Suprapubic skin (tissue), 4 donors: ENCODE measurements around the gene IFIH1. TPM values are rescaled to one million over a fixed set of nuclear protein-coding genes. Genes with fewer than 3 reads are reported as not detected.

Source experiments
- DNase-seq, 2 donors: peaks; one replicate each; pipeline ENCODE4 v3.0.0-alpha.2; 2019; ENCODE audit warnings: low spot score in 2 of 2
- H3K27ac ChIP-seq: fragments of 200-600 bp; sonication (generic); one replicate; pipeline ENCODE4 v1.5.1; 2019
- H3K27me3 ChIP-seq: fragments of 200-600 bp; sonication (generic); one replicate; pipeline ENCODE4 v1.5.1; 2019
- H3K36me3 ChIP-seq: fragments of 200-600 bp; sonication (generic); one replicate; pipeline ENCODE4 v1.5.1; 2019
- H3K4me1 ChIP-seq: fragments of 200-600 bp; sonication (generic); one replicate; pipeline ENCODE4 v1.5.1; 2019
- H3K4me3 ChIP-seq: fragments of 200-600 bp; sonication (generic); one replicate; pipeline ENCODE4 v1.5.1; 2019; ENCODE audit warnings: mild to moderate bottlenecking
- H3K9me3 ChIP-seq: fragments of 200-600 bp; sonication (generic); one replicate; pipeline ENCODE4 v1.5.1; 2019
- EP300 ChIP-seq: sonication (generic); formaldehyde crosslinking; IDR thresholded peaks from one replicate; pipeline ENCODE4 v1.6.1; 2017; ENCODE audit warnings: antibody characterized with exemption
- POLR2A ChIP-seq, 2 donors: fragments of 450-650 bp; IDR thresholded peaks; one replicate each; pipeline ENCODE4 v1.6.1; 2017; ENCODE audit warnings: antibody characterized with exemption in 2 of 2, mild to moderate bottlenecking in 2 of 2, moderate library complexity in 2 of 2
- POLR2AphosphoS5 ChIP-seq, 3 donors: sonication (generic); formaldehyde crosslinking; IDR thresholded peaks; one replicate each; pipeline ENCODE4 v1.6.1; 2017; ENCODE audit warnings: antibody characterized with exemption in 3 of 3
- WGBS: methylation state at CpG from one replicate; pipeline ENCODE4 v1.1.5; 2018; 5-methylcytosine and 5-hydroxymethylcytosine counted together
- total RNA-seq, 4 donors: library from RNA; depleted of rRNA; stranded (reverse); fragments of >200 nt; gene quantifications; one replicate each; pipeline ENCODE4 v1.1.0, GENCODE V29; 2016
- TF ChIP-seq, protein P1 (sequence below), 2 donors: fragments of 200-600 bp in 1 of 2; fragments of 450-650 bp in 1 of 2; sonication (generic) in 1 of 2; IDR thresholded peaks; one replicate each; pipeline ENCODE4 v1.5.1; 2016 to 2019; ENCODE audit warnings: antibody characterized with exemption in 2 of 2, mild to moderate bottlenecking in 1 of 2, moderate library complexity in 1 of 2

Gene IFIH1
- 10 to 100 TPM in 3 of 4 donors, 1 to 10 TPM in 1; 8.7 to 20.7 (median 16.2) TPM for total RNA-seq

DNA sequence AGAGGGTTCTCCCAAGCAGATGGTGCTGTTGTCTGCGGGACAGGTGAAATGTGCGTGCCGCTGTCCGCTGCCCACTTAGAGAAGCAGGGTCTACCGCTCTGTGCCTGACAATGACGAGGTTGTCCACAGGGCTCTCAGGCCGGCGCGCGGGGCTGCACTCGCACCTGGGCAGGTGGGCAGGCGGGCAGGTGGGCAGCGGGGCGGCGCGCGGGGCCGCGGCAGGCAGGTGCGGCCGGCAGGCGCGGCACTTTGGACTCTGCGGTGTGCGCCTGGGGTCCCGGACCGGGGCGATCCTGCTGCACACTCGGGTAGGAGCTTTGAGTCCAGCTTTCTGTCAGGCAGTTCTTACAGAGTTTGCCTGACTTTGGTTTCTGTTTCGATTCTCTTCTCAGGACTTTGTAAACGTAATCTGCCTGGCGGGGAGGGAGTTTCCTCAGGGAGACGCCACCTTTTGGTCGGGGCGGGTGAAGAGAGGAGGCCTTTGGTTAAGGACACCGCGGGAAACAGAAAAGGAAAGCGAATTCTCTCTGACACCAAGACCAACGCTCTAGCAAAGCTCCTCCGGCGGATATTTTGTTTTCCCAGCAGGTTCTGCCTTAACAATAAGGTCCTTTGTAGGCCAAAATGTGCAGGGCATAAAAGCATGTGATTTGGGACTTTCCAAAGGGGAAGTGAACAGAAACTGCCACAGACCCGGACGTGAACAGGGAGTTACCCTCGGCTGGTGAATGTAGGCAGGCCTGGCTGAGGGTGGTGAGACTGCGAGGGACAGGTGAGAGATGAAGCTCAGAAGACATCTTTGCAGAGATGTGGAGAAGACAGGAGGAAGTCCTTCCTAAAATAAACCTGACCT lies at the start of gene IFIH1:
IFIH1 (minus strand) TSS at position 357 of the 853 bp plus-strand sequence. CDS start 377 bp downstream, outside the sequence.
- H3K36me3 ChIP-seq: no peaks in the 10 kb centered on the region
- WGBS: 1% methylated on average over 40 of the region's 45 CpGs

DNA sequence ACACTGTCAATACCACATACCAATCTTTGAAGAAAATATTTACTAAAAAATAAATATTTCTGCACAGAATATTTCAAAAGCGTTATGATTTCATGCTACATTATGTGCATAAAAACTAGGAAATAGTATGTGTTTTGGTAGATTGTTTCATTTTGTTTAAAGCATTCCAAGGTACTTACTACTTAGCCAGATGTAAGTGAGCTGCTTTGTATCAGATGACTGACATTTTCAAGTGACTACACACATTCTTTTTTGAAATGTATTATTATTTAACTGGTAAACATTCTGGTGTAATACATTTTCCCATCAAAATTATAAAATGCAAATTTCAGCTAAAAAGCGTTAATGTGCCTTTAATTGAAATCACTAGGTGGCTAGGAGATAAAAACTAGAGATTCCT lies 46.9 kb upstream of the IFIH1 start:
- DNase-seq: no peak
- 78% methylated on average over 2 of the region's 2 CpGs for WGBS
- Histone ChIP-seq H3K36me3 (no peaks in the 10 kb centered on the region), H3K27ac (no peak overlapping the region), H3K27me3 (no peaks in the 10 kb centered on the region), H3K4me3 (no peak overlapping the region), H3K4me1 (no peaks in the 10 kb centered on the region), H3K9me3 (no peaks in the 10 kb centered on the region)
- TF ChIP-seq, protein P1, sequence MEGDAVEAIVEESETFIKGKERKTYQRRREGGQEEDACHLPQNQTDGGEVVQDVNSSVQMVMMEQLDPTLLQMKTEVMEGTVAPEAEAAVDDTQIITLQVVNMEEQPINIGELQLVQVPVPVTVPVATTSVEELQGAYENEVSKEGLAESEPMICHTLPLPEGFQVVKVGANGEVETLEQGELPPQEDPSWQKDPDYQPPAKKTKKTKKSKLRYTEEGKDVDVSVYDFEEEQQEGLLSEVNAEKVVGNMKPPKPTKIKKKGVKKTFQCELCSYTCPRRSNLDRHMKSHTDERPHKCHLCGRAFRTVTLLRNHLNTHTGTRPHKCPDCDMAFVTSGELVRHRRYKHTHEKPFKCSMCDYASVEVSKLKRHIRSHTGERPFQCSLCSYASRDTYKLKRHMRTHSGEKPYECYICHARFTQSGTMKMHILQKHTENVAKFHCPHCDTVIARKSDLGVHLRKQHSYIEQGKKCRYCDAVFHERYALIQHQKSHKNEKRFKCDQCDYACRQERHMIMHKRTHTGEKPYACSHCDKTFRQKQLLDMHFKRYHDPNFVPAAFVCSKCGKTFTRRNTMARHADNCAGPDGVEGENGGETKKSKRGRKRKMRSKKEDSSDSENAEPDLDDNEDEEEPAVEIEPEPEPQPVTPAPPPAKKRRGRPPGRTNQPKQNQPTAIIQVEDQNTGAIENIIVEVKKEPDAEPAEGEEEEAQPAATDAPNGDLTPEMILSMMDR (IDR thresholded peaks at IDR 0.05): no peak
- TF ChIP-seq POLR2AphosphoS5 (IDR thresholded peaks at IDR 0.05) (no peak), EP300 (no peak), POLR2A (IDR thresholded peaks at IDR 0.05) (no peak)

More for the DNA sequence above, at the start of gene IFIH1:
- DNase-seq: peak; percentile 87 to 90
- Histone ChIP-seq H3K9me3 (no peaks in the 10 kb centered on the region), H3K4me3 (peak within 1 kb of the TSS; percentile 91), H3K4me1 (peaks cover 38% of the 10 kb centered on the region), H3K27me3 (no peaks in the 10 kb centered on the region), H3K27ac (peak within 1 kb of the TSS; percentile 95)
- TF ChIP-seq, protein P1 (IDR thresholded peaks at IDR 0.05): peak in 1 of 2 donors; percentile 24
- TF ChIP-seq POLR2A (IDR thresholded peaks at IDR 0.05) (no peak), POLR2AphosphoS5 (IDR thresholded peaks at IDR 0.05) (peak in 1 of 3 donors; percentile 44), EP300 (no peak)

DNA sequence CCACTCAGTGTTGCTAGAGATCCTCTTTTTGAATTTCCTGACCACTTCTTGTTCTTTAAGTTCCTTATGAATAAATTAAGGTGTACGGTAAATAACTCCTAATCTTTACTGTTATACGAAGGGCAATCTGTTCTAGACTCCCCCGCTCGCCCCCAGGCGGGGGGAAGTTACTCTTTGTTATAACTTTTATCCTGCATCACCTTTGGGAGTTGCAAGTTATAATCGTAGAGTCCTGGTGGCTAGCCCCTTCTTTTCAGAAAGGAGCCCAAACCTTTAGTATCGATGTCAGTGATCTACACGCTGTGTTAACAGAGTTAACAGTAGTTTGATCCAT lies 26.1 kb upstream of the IFIH1 start:
- H3K4me3 ChIP-seq: peak overlapping the region; percentile 57
- WGBS: 9% methylated on average over 8 of the region's 8 CpGs
- H3K4me1 ChIP-seq: peaks cover 14% of the 10 kb centered on the region
- no peaks in the 10 kb centered on the region for H3K9me3 ChIP-seq
- H3K27ac ChIP-seq: peak overlapping the region; percentile 76
- DNase-seq: no peak
- H3K27me3 ChIP-seq: no peaks in the 10 kb centered on the region
- TF ChIP-seq POLR2AphosphoS5 (IDR thresholded peaks at IDR 0.05) (no peak), EP300 (no peak), POLR2A (IDR thresholded peaks at IDR 0.05) (no peak)
- TF ChIP-seq, protein P1 (IDR thresholded peaks at IDR 0.05): no peak
- no peaks in the 10 kb centered on the region for H3K36me3 ChIP-seq

DNA sequence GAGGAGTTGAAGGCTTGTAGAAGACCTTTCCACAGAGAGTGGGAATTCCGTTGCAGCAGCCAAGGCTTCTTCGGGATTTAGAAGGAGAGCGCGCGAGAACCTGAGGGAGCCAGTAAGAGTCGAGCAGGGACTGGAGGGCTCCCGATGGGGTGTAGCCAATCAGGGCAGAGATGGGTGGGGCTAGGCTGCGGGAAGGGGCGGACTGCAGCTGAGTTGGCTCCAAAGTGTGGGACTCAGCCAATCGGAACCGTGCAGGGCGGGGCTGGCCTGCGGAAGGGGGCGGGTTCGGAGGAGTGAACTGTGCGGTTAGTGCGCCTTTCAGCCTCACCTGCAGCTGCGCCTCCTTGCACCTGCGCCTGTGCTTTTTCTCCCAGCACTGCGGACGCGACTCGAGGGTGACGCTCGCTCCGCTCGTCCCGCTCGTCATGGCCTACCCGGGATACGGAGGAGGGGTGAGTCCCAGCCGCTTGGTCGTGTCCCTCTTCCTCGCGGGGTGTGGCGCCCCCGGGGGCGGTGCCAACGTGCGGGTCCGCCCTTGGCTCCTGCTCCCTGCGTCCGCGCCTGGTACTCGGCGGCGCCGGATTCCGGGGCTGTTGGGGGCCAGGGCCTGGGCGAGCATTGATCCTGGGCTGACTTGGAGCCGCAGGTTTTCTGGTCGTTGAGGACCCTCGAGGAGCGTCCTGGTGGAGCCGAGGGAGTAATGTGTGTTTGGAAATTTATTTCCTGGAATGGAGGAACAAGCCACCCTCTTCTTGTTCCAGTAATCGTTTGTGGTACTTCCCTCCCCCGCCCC lies 25.5 kb upstream of the IFIH1 start, which contains the start of gene GCA:
GCA (plus strand) TSS at position 309 of the 793 bp plus-strand sequence; CDS start at position 426, 117 bp downstream.
- peak within 1 kb of the TSS; percentile 76 for H3K27ac ChIP-seq
- peaks cover 14% of the 10 kb centered on the region for H3K4me1 ChIP-seq
- H3K9me3 ChIP-seq: no peaks in the 10 kb centered on the region
- DNase-seq: peak; percentile 99
- H3K4me3 ChIP-seq: peak within 1 kb of the TSS; percentile 57
- TF ChIP-seq, protein P1 (IDR thresholded peaks at IDR 0.05): no peak
- TF ChIP-seq POLR2AphosphoS5 (IDR thresholded peaks at IDR 0.05) (peak in 2 of 3 donors; percentile 14 to 37), EP300 (no peak), POLR2A (IDR thresholded peaks at IDR 0.05) (peak in 1 of 2 donors; percentile 14)
- H3K27me3 ChIP-seq: no peaks in the 10 kb centered on the region
- under 1% methylated on average over 26 of the region's 57 CpGs for WGBS
- no peaks in the 10 kb centered on the region for H3K36me3 ChIP-seq

DNA sequence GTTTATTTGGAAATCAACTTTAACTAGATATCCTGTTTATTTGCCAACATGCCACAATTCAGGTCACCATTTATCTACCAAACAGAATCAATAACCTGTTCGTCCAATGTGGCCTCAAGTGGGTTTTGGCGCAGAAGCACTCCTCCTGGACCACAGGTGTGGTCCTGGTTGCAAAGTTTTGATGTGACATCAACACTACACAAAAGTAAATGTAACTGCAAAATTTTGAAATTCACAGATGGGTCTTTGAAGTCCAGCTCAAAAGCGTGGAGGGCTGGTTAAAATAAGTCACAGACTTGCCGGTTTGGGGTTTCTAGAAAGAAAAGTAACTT lies 25.0 kb upstream of the IFIH1 start:
- Histone ChIP-seq H3K9me3 (no peaks in the 10 kb centered on the region), H3K27me3 (no peaks in the 10 kb centered on the region), H3K36me3 (no peaks in the 10 kb centered on the region), H3K4me3 (peak overlapping the region; percentile 57), H3K4me1 (peaks cover 14% of the 10 kb centered on the region), H3K27ac (no peak overlapping the region)
- WGBS: 46% methylated on average over 4 of the region's 4 CpGs
- DNase-seq: no peak
- no peak for TF ChIP-seq POLR2AphosphoS5 (IDR thresholded peaks at IDR 0.05)
- no peak for TF ChIP-seq POLR2A (IDR thresholded peaks at IDR 0.05)
- TF ChIP-seq EP300: no peak
- TF ChIP-seq, protein P1 (IDR thresholded peaks at IDR 0.05): no peak
